Stimulated activated naive CD8-positive, alpha-beta T cell treated with anti-CD3 and anti-CD28 coated beads, Interleukin-15, Interleukin-2, amounts not matched to agents 100 U/mL and 50 U/mL, for 24 hours (primary cell): ENCODE data around the gene RASSF6.
"Not testable (repeated sequence)": the region's sequence is repeated elsewhere in the genome, so short reads cannot be mapped to it uniquely, and the experiment has no call there.

Source experiments
- ATAC-seq: fragments of 150-1000 bp; cut with Tn5 transposase; one replicate; pipeline ENCODE4 v1.10.0; 2021
- DNase-seq: peaks from one replicate; pipeline ENCODE4 v3.0.0; 2021

RASSF6 gene

GRCh38 chr4:73612032-73612431 is 8.2 kb downstream of the RASSF6 start:
- no peak for ATAC-seq
- DNase-seq = no peak

GRCh38 chr4:73609706-73610105 is 10.5 kb downstream of the RASSF6 start:
- no peak for DNase-seq
- ATAC-seq = no peak

GRCh38 chr4:73608689-73609594 is 11.3 kb downstream of the RASSF6 start:
- DNase-seq = no peak
- ATAC-seq = no peak

- DNase-seq (no peak), ATAC-seq (no peak)
Observed at GRCh38 chr4:73607375-73608033, 12.7 kb downstream of the RASSF6 start.

- no peak for DNase-seq
- ATAC-seq = no peak
Observed at GRCh38 chr4:73606465-73606974, 13.7 kb downstream of the RASSF6 start.

- DNase-seq (no peak), ATAC-seq (no peak)
Observed at GRCh38 chr4:73603854-73604584, 16.2 kb downstream of the RASSF6 start.

- ATAC-seq = no peak
- no peak for DNase-seq
Observed at GRCh38 chr4:73603271-73603710, 16.9 kb downstream of the RASSF6 start.

GRCh38 chr4:73600954-73601353 is 19.3 kb downstream of the RASSF6 start:
- no peak for ATAC-seq
- DNase-seq = no peak

GRCh38 chr4:73599182-73599581 is 21.1 kb downstream of the RASSF6 start:
- ATAC-seq (no peak), DNase-seq (no peak)

- ATAC-seq (no peak), DNase-seq (no peak)
Observed at GRCh38 chr4:73597594-73597993, 22.6 kb downstream of the RASSF6 start.

GRCh38 chr4:73597183-73597582 is 23.1 kb downstream of the RASSF6 start:
- not testable (repeated sequence) for DNase-seq, ATAC-seq

GRCh38 chr4:73596001-73596400 is 24.2 kb downstream of the RASSF6 start:
- DNase-seq (no peak), ATAC-seq (no peak)

GRCh38 chr4:73593631-73594241 is 26.5 kb downstream of the RASSF6 start:
- no peak for DNase-seq
- ATAC-seq = no peak

GRCh38 chr4:73589887-73590801 is 30.1 kb downstream of the RASSF6 start:
- ATAC-seq (no peak), DNase-seq (no peak)

GRCh38 chr4:73589261-73589847 is 30.9 kb downstream of the RASSF6 start:
- no peak for DNase-seq
- ATAC-seq = no peak

- DNase-seq (no peak), ATAC-seq (no peak)
Observed at GRCh38 chr4:73588613-73589012, 31.6 kb downstream of the RASSF6 start.

GRCh38 chr4:73586666-73587065 is 33.6 kb downstream of the RASSF6 start:
- no peak for ATAC-seq
- DNase-seq = no peak

GRCh38 chr4:73586040-73586439 is 34.2 kb downstream of the RASSF6 start:
- DNase-seq (no peak), ATAC-seq (no peak)

- DNase-seq = no peak
- no peak for ATAC-seq
Observed at GRCh38 chr4:73585345-73585744, 34.9 kb downstream of the RASSF6 start.

- ATAC-seq (no peak), DNase-seq (no peak)
Observed at GRCh38 chr4:73583666-73584065, 36.6 kb downstream of the RASSF6 start.

- no peak for DNase-seq
- no peak for ATAC-seq
Observed at GRCh38 chr4:73577371-73577770, 42.9 kb downstream of the RASSF6 start.
